ENCODE results near the gene ZCCHC7. TPM values are rescaled to one million over a fixed set of nuclear protein-coding genes. Genes with fewer than 3 reads are reported as not detected.

Gene ZCCHC7
- total RNA-seq, 4 donors from 2014 or later: 22.1 to 31.9 (median 25.6) TPM

DNA sequence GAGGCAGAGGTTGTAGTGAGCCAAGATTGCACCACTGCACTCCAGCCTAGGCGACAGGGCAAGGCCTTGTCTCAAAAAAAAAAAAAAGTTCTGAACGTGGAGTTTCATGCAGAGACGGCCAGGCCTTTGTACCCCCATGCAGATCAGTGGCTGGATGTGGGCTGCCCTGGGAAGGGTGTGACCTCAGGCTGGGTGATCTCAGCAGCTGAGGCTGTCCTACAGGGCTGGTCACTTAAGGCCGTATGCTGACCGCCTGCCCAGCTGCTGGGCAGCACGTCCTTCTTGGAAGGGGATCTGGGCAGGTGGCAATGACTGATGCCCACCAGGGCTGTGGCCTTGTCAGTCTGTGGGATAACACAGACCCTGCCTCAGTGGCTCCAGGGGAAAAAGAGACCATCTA, 264.9 kb downstream of the ZCCHC7 start:
- H3K27ac ChIP-seq: no peak overlapping the region
- H3K27me3 ChIP-seq: no peaks in the 10 kb centered on the region
- no peaks in the 10 kb centered on the region for H3K36me3 ChIP-seq
- 94 to 96% methylated on average over 4 to 6 of the region's 6 CpGs for WGBS, 2 donors
- TF ChIP-seq, protein P1, sequence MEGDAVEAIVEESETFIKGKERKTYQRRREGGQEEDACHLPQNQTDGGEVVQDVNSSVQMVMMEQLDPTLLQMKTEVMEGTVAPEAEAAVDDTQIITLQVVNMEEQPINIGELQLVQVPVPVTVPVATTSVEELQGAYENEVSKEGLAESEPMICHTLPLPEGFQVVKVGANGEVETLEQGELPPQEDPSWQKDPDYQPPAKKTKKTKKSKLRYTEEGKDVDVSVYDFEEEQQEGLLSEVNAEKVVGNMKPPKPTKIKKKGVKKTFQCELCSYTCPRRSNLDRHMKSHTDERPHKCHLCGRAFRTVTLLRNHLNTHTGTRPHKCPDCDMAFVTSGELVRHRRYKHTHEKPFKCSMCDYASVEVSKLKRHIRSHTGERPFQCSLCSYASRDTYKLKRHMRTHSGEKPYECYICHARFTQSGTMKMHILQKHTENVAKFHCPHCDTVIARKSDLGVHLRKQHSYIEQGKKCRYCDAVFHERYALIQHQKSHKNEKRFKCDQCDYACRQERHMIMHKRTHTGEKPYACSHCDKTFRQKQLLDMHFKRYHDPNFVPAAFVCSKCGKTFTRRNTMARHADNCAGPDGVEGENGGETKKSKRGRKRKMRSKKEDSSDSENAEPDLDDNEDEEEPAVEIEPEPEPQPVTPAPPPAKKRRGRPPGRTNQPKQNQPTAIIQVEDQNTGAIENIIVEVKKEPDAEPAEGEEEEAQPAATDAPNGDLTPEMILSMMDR (IDR thresholded peaks at IDR 0.05): no peak
- no peak for TF ChIP-seq POLR2A (IDR thresholded peaks at IDR 0.05)
- H3K9me3 ChIP-seq: no peaks in the 10 kb centered on the region
- DNase-seq: no peak
- H3K4me3 ChIP-seq (replicated peaks in 1 of 3): no peak overlapping the region
- intact Hi-C loops (cut with DNase I): loop anchor here (10.0 kb wide), 1 partner anchor 510 kb away; no protein-coding TSS in a partner anchor
- no peaks in the 10 kb centered on the region for H3K4me1 ChIP-seq

DNA sequence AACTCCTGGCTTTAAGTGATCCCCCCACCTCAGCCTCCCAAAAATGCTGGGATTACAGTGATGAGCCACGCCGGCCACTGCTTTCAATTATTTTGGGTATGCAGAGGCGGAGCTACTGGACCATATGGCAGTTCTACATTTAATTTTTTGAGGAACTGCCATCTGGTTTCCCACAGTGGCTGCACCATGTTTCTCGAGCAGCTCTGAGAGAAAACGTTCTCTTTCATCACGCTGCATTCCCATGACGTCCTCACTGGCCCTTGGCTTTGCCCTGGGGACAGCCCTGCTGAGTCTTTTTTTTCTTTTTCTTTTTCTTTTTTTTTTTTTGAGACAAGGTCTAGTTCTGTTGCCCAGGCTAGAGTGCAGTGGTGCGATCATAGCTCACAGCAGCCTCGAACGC, 266.6 kb downstream of the ZCCHC7 start:
- intact Hi-C loops (cut with DNase I): loop anchor here (10.0 kb wide), 1 partner anchor 512 kb away; no protein-coding TSS in a partner anchor
- Histone ChIP-seq H3K4me3 (replicated peaks in 1 of 3) (no peak overlapping the region), H3K9me3 (no peaks in the 10 kb centered on the region), H3K27me3 (no peaks in the 10 kb centered on the region), H3K27ac (no peak overlapping the region), H3K36me3 (no peaks in the 10 kb centered on the region), H3K4me1 (no peaks in the 10 kb centered on the region)
- WGBS, 2 donors: 86% methylated on average over 10 of the region's 10 CpGs
- no peak for DNase-seq
- TF ChIP-seq, protein P1 (IDR thresholded peaks at IDR 0.05): no peak
- no peak for TF ChIP-seq POLR2A (IDR thresholded peaks at IDR 0.05)

DNA sequence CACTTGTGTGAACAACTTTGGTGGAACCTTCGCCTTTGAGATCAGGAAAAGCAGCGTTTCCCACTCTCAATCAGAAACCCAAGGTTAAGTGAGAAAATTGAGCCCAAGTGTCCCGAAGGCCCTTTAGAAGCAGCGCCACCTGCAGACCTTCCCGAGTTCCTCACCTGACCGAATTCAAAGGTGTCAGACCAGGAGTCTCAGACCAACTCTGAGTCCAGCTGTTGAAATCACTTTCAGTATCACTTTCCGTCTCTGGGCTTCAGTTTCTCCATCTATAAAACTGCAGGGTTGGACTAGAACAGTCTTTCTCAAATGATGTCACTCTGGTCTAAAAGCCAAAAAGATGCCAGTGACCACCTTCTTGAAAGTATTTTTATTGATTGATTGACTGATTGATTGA, 270.4 kb downstream of the ZCCHC7 start:
- Histone ChIP-seq H3K4me3 (replicated peaks in 1 of 3) (no peak overlapping the region), H3K36me3 (no peaks in the 10 kb centered on the region), H3K27me3 (no peaks in the 10 kb centered on the region), H3K27ac (no peak overlapping the region), H3K4me1 (no peaks in the 10 kb centered on the region), H3K9me3 (no peaks in the 10 kb centered on the region)
- peak; percentile 25 to 53 for DNase-seq
- intact Hi-C loops (cut with DNase I): no loop called here
- TF ChIP-seq, protein P1 (IDR thresholded peaks at IDR 0.05): peak in 4 of 6 experiments; percentile 18 to 39 (median 26)
- TF ChIP-seq POLR2A (IDR thresholded peaks at IDR 0.05): no peak
- 36 to 43% methylated on average over 7 of the region's 7 CpGs for WGBS, 2 donors

DNA sequence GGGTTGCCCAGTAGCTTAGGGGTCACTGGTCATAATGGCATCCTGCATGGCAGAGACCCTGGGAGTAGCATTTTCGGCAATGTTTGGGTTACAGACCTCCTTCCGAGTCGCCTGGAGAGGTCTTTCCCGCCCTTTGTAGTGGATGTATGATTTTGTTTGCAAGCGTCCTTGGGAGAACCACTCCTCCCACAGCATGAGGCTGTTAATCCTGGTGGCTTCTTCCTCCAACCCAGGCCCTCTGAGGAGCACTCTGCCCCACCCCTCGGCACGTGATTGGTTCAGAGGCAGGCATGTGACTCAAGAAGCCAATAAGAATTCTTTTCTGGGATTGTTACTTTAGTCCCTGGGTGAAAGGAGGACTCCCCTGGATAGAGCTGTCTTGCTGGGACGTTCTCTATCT, 271.9 kb downstream of the ZCCHC7 start:
- intact Hi-C loops (cut with DNase I): no loop called here
- 72 to 83% methylated on average over 8 of the region's 8 CpGs for WGBS, 2 donors
- H3K27ac ChIP-seq: no peak overlapping the region
- H3K4me1 ChIP-seq: no peaks in the 10 kb centered on the region
- no peak overlapping the region for H3K4me3 ChIP-seq (replicated peaks in 1 of 3)
- no peaks in the 10 kb centered on the region for H3K27me3 ChIP-seq
- DNase-seq: no peak
- H3K36me3 ChIP-seq: no peaks in the 10 kb centered on the region
- H3K9me3 ChIP-seq: no peaks in the 10 kb centered on the region
- TF ChIP-seq POLR2A (IDR thresholded peaks at IDR 0.05): no peak
- TF ChIP-seq, protein P1 (IDR thresholded peaks at IDR 0.05): no peak

DNA sequence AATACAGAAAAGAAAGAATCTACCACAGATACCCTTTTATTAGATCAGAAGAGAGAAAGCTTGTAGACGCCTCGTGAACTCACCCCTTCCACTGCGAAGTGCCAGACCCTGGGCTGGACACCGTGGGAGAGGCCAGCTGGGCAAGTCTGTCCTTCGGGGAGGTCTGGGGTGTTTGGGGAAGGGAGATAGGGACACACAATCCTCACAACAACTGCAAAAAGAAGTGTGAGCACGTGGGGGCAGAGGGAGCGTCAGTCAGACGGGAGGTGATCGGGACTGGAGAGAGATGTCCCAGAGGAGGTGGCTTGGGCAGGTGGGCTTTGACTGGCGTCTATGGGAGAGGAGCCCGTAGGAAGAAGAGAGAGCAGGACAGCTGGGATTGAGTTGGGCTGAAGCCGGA, 274.9 kb downstream of the ZCCHC7 start:
- TF ChIP-seq POLR2A (IDR thresholded peaks at IDR 0.05): no peak
- TF ChIP-seq, protein P1 (IDR thresholded peaks at IDR 0.05): no peak
- H3K36me3 ChIP-seq: no peaks in the 10 kb centered on the region
- no peak overlapping the region for H3K27ac ChIP-seq
- H3K4me1 ChIP-seq: no peaks in the 10 kb centered on the region
- intact Hi-C loops (cut with DNase I): no loop called here
- DNase-seq: no peak
- H3K4me3 ChIP-seq (replicated peaks in 1 of 3): no peak overlapping the region
- H3K27me3 ChIP-seq: no peaks in the 10 kb centered on the region
- no peaks in the 10 kb centered on the region for H3K9me3 ChIP-seq
- 74% methylated on average over 12 of the region's 12 CpGs for whole genome bisulfite sequencing, 2 donors

All from thyroid gland (tissue), 4 donors.